ENCODE data around the gene COX4I2. TPM values are rescaled to one million over a fixed set of nuclear protein-coding genes. Genes with fewer than 3 reads are reported as not detected.
"Not testable (repeated sequence)": the region's sequence is repeated elsewhere in the genome, so short reads cannot be mapped to it uniquely, and the experiment has no call there.

The COX4I2 gene
- total RNA-seq, 1 donor from 2014 or later: not detected

GRCh38 chr20:31607640-31608250 lies 30.0 kb upstream of the COX4I2 start:
- Mint-ChIP-seq H3K27me3 (peaks cover 40% of the 10 kb centered on the region), H3K36me3 (ENCODE audit: low read depth) (peaks cover 3% of the 10 kb centered on the region), H3K4me3 (no peak overlapping the region), H3K9me3 (no peaks in the 10 kb centered on the region), H3K27ac (no peak overlapping the region), H3K4me1 (peaks cover 27% of the 10 kb centered on the region)
- ChIA-PET CTCF (interaction anchor here (0.8 to 1.6 kb wide), 4 partner anchors 38 to 50 kb away, joined by 3 to 8 read pairs (median 4); no protein-coding TSS in a partner anchor), POLR2A (interaction anchor here (1.4 kb wide), 1 partner anchor 35 kb away, joined by 4 read pairs; no protein-coding TSS in a partner anchor)
- intact Hi-C loops (cut with micrococcal nuclease): no loop called here
- ATAC-seq (ENCODE audit: low read depth): no peak
- TF ChIP-seq CTCF (IDR thresholded peaks at IDR 0.05): no peak
- DNase-seq: no peak

GRCh38 chr20:31608251-31608945 lies 29.3 kb upstream of the COX4I2 start:
- no peak overlapping the region for H3K4me3 Mint-ChIP-seq
- H3K27ac Mint-ChIP-seq: no peak overlapping the region
- ATAC-seq (ENCODE audit: low read depth) (no peak), DNase-seq (no peak)
- TF ChIP-seq CTCF (IDR thresholded peaks at IDR 0.05): no peak
- CTCF ChIA-PET: interaction anchor here (0.9 to 1.5 kb wide), 3 partner anchors 39 to 47 kb away, joined by 3 to 8 read pairs (median 4); no protein-coding TSS in a partner anchor
- peaks cover 37% of the 10 kb centered on the region for H3K27me3 Mint-ChIP-seq
- H3K36me3 Mint-ChIP-seq (ENCODE audit: low read depth): peaks cover 3% of the 10 kb centered on the region
- no peaks in the 10 kb centered on the region for H3K9me3 Mint-ChIP-seq
- H3K4me1 Mint-ChIP-seq: peaks cover 26% of the 10 kb centered on the region
- POLR2A ChIA-PET: interaction anchor here (0.6 to 1.4 kb wide), 2 partner anchors 35 to 37 kb away, joined by 4 to 5 read pairs; no protein-coding TSS in a partner anchor
- intact Hi-C loops (cut with micrococcal nuclease): no loop called here

- DNase-seq; H3K4me3 Mint-ChIP-seq; ATAC-seq (ENCODE audit: low read depth); H3K4me1 Mint-ChIP-seq; H3K27ac Mint-ChIP-seq; H3K36me3 Mint-ChIP-seq (ENCODE audit: low read depth); H3K9me3 Mint-ChIP-seq: not testable (repeated sequence)
- H3K27me3 Mint-ChIP-seq: peaks cover 20% of the 10 kb centered on the region
- ChIA-PET CTCF (interaction anchor here (0.7 to 4.5 kb wide), 22 partner anchors 9 to 152 kb away, joined by 3 to 256 read pairs (median 4); partner anchors contain the start of genes HM13 and ID1), POLR2A (interaction anchor here (1.1 to 2.3 kb wide), 7 partner anchors 40 to 56 kb away, joined by 4 to 17 read pairs (median 11); no protein-coding TSS in a partner anchor)
- intact Hi-C loops (cut with micrococcal nuclease): loop anchor here (5.0 kb wide), 1 partner anchor 200 kb away; no protein-coding TSS in a partner anchor
Measured at GRCh38 chr20:31612271-31612640, 25.5 kb upstream of the COX4I2 start.

- CTCF ChIA-PET: no interaction called here
- POLR2A ChIA-PET: no interaction called here
- intact Hi-C loops (cut with micrococcal nuclease): no loop called here
- DNase-seq: no peak
- H3K4me3 Mint-ChIP-seq: no peak overlapping the region
- no peaks in the 10 kb centered on the region for H3K36me3 Mint-ChIP-seq (ENCODE audit: low read depth)
- H3K27ac Mint-ChIP-seq: no peak overlapping the region
- H3K9me3 Mint-ChIP-seq: no peaks in the 10 kb centered on the region
- H3K27me3 Mint-ChIP-seq: peaks cover 4% of the 10 kb centered on the region
- ATAC-seq (ENCODE audit: low read depth): no peak
- H3K4me1 Mint-ChIP-seq: peaks cover 12% of the 10 kb centered on the region
- no peak for TF ChIP-seq CTCF (IDR thresholded peaks at IDR 0.05)
Measured at GRCh38 chr20:31615416-31615815, 22.3 kb upstream of the COX4I2 start.

- no peak for DNase-seq
- Mint-ChIP-seq H3K36me3 (ENCODE audit: low read depth) (no peaks in the 10 kb centered on the region), H3K4me3 (no peak overlapping the region), H3K9me3 (no peaks in the 10 kb centered on the region), H3K27ac (no peak overlapping the region), H3K4me1 (peaks cover 30% of the 10 kb centered on the region), H3K27me3 (peaks cover 2% of the 10 kb centered on the region)
- intact Hi-C loops (cut with micrococcal nuclease): no loop called here
- ChIA-PET CTCF (interaction anchor here (1.2 kb wide), 1 partner anchor 58 kb away, joined by 4 read pairs; no protein-coding TSS in a partner anchor), POLR2A (interaction anchor here (0.7 kb wide), 1 partner anchor 81 kb away, joined by 6 read pairs; no protein-coding TSS in a partner anchor)
- no peak for TF ChIP-seq CTCF (IDR thresholded peaks at IDR 0.05)
- no peak for ATAC-seq (ENCODE audit: low read depth)
Measured at GRCh38 chr20:31617432-31618104, 20.1 kb upstream of the COX4I2 start.

Measured in activated B cell treated with CpG ODN at 0.5 μM for 24 hours (primary cell).